RWPE1 (cell line): ENCODE measurements around the gene SPRED3.
"Not testable (repeated sequence)": the region's sequence is repeated elsewhere in the genome, so short reads cannot be mapped to it uniquely, and the experiment has no call there.

Experiments used
- CTCF ChIA-PET: fragments of 350-600 bp; sonication (Branson Sonifier 250); formaldehyde crosslinking; extraction: SDS; loops from one replicate; lab custom pipeline; 2021; lab: Yijun Ruan, JAX
- POLR2A ChIA-PET: fragments of 400-600 bp; formaldehyde crosslinking; extraction: SDS; loops from one replicate; lab custom pipeline; 2020; ENCODE audit warnings: antibody characterized with exemption; ENCODE audit not compliant: low non-redundant PET; lab: Yijun Ruan, JAX
- DNase-seq: peaks from one replicate; pipeline ENCODE4 v3.0.0; 2012; ENCODE audit warnings: low spot score
- H3K27ac ChIP-seq: fragments of 450-650 bp; 2 replicates; pipeline ENCODE4 v1.5.1; 2017
- CTCF ChIP-seq: fragments of 450-650 bp; conservative IDR thresholded peaks from 2 replicates; pipeline ENCODE4 v1.5.1; 2017; ENCODE audit warnings: low read depth, mild to moderate bottlenecking

The SPRED3 gene

GRCh38 chr19:38388349-38389100 lies at the start of gene SPRED3:
SPRED3 (plus strand) TSS chr19:38388697; CDS start chr19:38390303, 1,606 bp downstream.
- POLR2A ChIA-PET: interaction anchor here (1.0 to 1.7 kb wide), 3 partner anchors 13 to 84 kb away, joined by 3 to 14 read pairs (median 7); partner anchors contain the start of genes CATSPERG and PSMD8
- CTCF ChIA-PET: no interaction called here
- peak; percentile 76 for DNase-seq
- TF ChIP-seq CTCF: no peak
- H3K27ac ChIP-seq: peak within 1 kb of the TSS; percentile 94

- 0 out of 2 replicates have a peak overlapping the region, but pooled peaks have one; percentile 36 for H3K27ac ChIP-seq
- CTCF ChIA-PET: interaction anchor here (0.7 kb wide), 2 partner anchors 15 to 70 kb away, joined by 3 read pairs; no protein-coding TSS in a partner anchor
- DNase-seq, POLR2A ChIA-PET: not testable (repeated sequence)
Observed at GRCh38 chr19:38339011-38339410, 49.5 kb upstream of the SPRED3 start.

GRCh38 chr19:38340927-38341326 lies 47.6 kb upstream of the SPRED3 start:
- ChIA-PET CTCF (no interaction called here), POLR2A (no interaction called here)
- DNase-seq: no peak
- peak overlapping the region; percentile 16; the same call in 1 of the 2 replicates for H3K27ac ChIP-seq
- no peak for TF ChIP-seq CTCF

GRCh38 chr19:38346837-38347236 lies 41.7 kb upstream of the SPRED3 start:
- H3K27ac ChIP-seq: no peak overlapping the region
- CTCF ChIA-PET: interaction anchor here (0.7 kb wide), 1 partner anchor 103 kb away, joined by 3 read pairs; no protein-coding TSS in a partner anchor
- no peak for DNase-seq
- POLR2A ChIA-PET: interaction anchor here (0.6 kb wide), 1 partner anchor 213 kb away, joined by 10 read pairs; no protein-coding TSS in a partner anchor
- TF ChIP-seq CTCF: no peak

GRCh38 chr19:38350883-38351282 lies 37.6 kb upstream of the SPRED3 start:
- DNase-seq: no peak
- no peak overlapping the region for H3K27ac ChIP-seq
- TF ChIP-seq CTCF: no peak
- ChIA-PET POLR2A (no interaction called here), CTCF (interaction anchor here (0.7 kb wide), 1 partner anchor 34 kb away, joined by 3 read pairs; no protein-coding TSS in a partner anchor)

GRCh38 chr19:38351865-38352395 lies 36.6 kb upstream of the SPRED3 start:
- TF ChIP-seq CTCF: no peak
- H3K27ac ChIP-seq: no peak overlapping the region
- CTCF ChIA-PET: interaction anchor here (0.7 kb wide), 1 partner anchor 33 kb away, joined by 3 read pairs; no protein-coding TSS in a partner anchor
- POLR2A ChIA-PET: no interaction called here
- DNase-seq: no peak

- ChIA-PET POLR2A (interaction anchor here (0.6 kb wide), 1 partner anchor 830 kb away, joined by 4 read pairs; no protein-coding TSS in a partner anchor), CTCF (no interaction called here)
- TF ChIP-seq CTCF: no peak
- no peak overlapping the region for H3K27ac ChIP-seq
- DNase-seq: no peak
Observed at GRCh38 chr19:38352611-38353010, 35.9 kb upstream of the SPRED3 start.
